Neural cell (in vitro differentiated cells): ENCODE data around the gene SCG5. TPM values are rescaled to one million over a fixed set of nuclear protein-coding genes. Genes with fewer than 3 reads are reported as not detected.

Source experiments
- H2AFZ ChIP-seq: fragments of 200-600, 300-800 bp; sonication (generic), shearing (Covaris generic); 2 replicates; pipeline ENCODE4 v1.6.0; 2014; ENCODE audit warnings: low read depth, mild to moderate bottlenecking, antibody characterized with exemption, low read length, moderate library complexity
- H3F3A ChIP-seq: fragments of 200-600 bp; shearing (Covaris generic); 2 replicates; pipeline ENCODE4 v1.6.1; 2016; ENCODE audit warnings: mild to moderate bottlenecking, moderate library complexity, mixed read lengths, antibody characterized with exemption, low read length; ENCODE audit not compliant: insufficient read depth, poor library complexity, severe bottlenecking
- H3K27ac ChIP-seq: fragments of 200-600, 300-800 bp; sonication (generic), shearing (Covaris generic); 2 replicates; pipeline ENCODE4 v1.5.1; 2014; ENCODE audit warnings: mild to moderate bottlenecking, low read length, moderate library complexity
- H3K27me3 ChIP-seq: fragments of 300-800, 200-600 bp; sonication (generic), shearing (Covaris generic); 2 replicates; pipeline ENCODE4 v1.6.0; 2014; ENCODE audit warnings: mild to moderate bottlenecking, low read depth, low read length, moderate library complexity; ENCODE audit not compliant: insufficient read depth
- H3K36me3 ChIP-seq: fragments of 300-800, 200-600 bp; sonication (generic), shearing (Covaris generic); 2 replicates; pipeline ENCODE4 v1.5.1; 2014; ENCODE audit warnings: mild to moderate bottlenecking, antibody characterized with exemption, low read length, moderate library complexity; ENCODE audit not compliant: insufficient read depth
- H3K4me2 ChIP-seq: fragments of 300-800, 200-600 bp; sonication (generic), shearing (Covaris generic); 2 replicates; pipeline ENCODE4 v1.6.0; 2014; ENCODE audit warnings: mild to moderate bottlenecking, low read length
- H3K4me3 ChIP-seq: fragments of 300-800, 200-600 bp; sonication (generic), shearing (Covaris generic); 2 replicates; pipeline ENCODE4 v1.5.1; 2014; ENCODE audit warnings: mild to moderate bottlenecking, low read length, moderate library complexity
- H3K79me2 ChIP-seq: fragments of 200-600 bp; shearing (Covaris generic); replicated peaks from 2 replicates; pipeline ENCODE4 v1.6.0; 2014; ENCODE audit warnings: mild to moderate bottlenecking, low read length, moderate library complexity; ENCODE audit not compliant: insufficient read depth
- H3K9ac ChIP-seq: fragments of 300-800, 200-600 bp; sonication (generic), shearing (Covaris generic); 2 replicates; pipeline ENCODE4 v1.6.1; 2016; ENCODE audit warnings: mild to moderate bottlenecking, low read length, mixed read lengths
- H3K9me2 ChIP-seq: fragments of 200-600 bp; shearing (Covaris generic); 2 replicates; pipeline ENCODE4 v1.6.1; 2016; ENCODE audit warnings: mild to moderate bottlenecking, low read length, mixed read lengths; ENCODE audit not compliant: insufficient read depth
- H3K9me3 ChIP-seq: fragments of 200-600, 300-800 bp; sonication (generic), shearing (Covaris generic); 2 replicates; pipeline ENCODE4 v1.6.1; 2016; ENCODE audit warnings: mild to moderate bottlenecking, mixed run types, low read length, moderate library complexity, mixed read lengths
- H4K20me1 ChIP-seq: fragments of 200-600 bp; shearing (Covaris generic); 2 replicates; pipeline ENCODE4 v1.6.1; 2016; ENCODE audit warnings: mild to moderate bottlenecking, mixed run types; ENCODE audit not compliant: insufficient read depth
- EP300 ChIP-seq: fragments of 450-650 bp; conservative IDR thresholded peaks from 2 replicates; pipeline ENCODE4 v1.6.1; 2014; ENCODE audit warnings: antibody characterized with exemption, mild to moderate bottlenecking, moderate library complexity; ENCODE audit not compliant: poor library complexity, severe bottlenecking
- EZH2 ChIP-seq: fragments of 200-600, 300-800 bp; shearing (Covaris generic), sonication (generic); IDR thresholded peaks from 2 replicates; pipeline ENCODE4 v1.6.1; 2014; ENCODE audit warnings: antibody characterized with exemption, low read length, borderline replicate concordance, mild to moderate bottlenecking; ENCODE audit not compliant: insufficient read depth, poor library complexity, severe bottlenecking
- MXI1 ChIP-seq: fragments of 450-650 bp; conservative IDR thresholded peaks from 2 replicates; pipeline ENCODE4 v1.6.1; 2014; ENCODE audit warnings: antibody characterized with exemption, mild to moderate bottlenecking; ENCODE audit not compliant: poor library complexity, severe bottlenecking
- POLR2AphosphoS5 ChIP-seq: IDR thresholded peaks from 2 replicates; pipeline ENCODE4 v1.6.1; 2012
- RAD21 ChIP-seq: fragments of 450-650 bp; conservative IDR thresholded peaks from 2 replicates; pipeline ENCODE4 v1.6.1; 2014; ENCODE audit warnings: antibody characterized with exemption, mild to moderate bottlenecking, moderate library complexity
- SMC3 ChIP-seq: fragments of 450-650 bp; conservative IDR thresholded peaks from 2 replicates; pipeline ENCODE4 v1.6.1; 2014; ENCODE audit warnings: antibody characterized with exemption, mild to moderate bottlenecking, moderate library complexity; ENCODE audit not compliant: poor library complexity
- TAF1 ChIP-seq: IDR thresholded peaks from 2 replicates; pipeline ENCODE4 v1.6.1; 2012; ENCODE audit warnings: low read depth
- polyA plus RNA-seq: library from polyadenylated mRNA; depleted of rRNA; stranded (reverse); fragments of >200 nt; gene quantifications from 2 replicates; pipeline ENCODE4 v1.2.3, GENCODE V29; 2014
- TF ChIP-seq, protein P1 (sequence below): IDR thresholded peaks from 2 replicates; pipeline ENCODE4 v1.6.1; 2012; ENCODE audit warnings: borderline replicate concordance

SCG5 gene
- polyA plus RNA-seq, 1 donor from 2014 or later, result 116 TPM

DNA sequence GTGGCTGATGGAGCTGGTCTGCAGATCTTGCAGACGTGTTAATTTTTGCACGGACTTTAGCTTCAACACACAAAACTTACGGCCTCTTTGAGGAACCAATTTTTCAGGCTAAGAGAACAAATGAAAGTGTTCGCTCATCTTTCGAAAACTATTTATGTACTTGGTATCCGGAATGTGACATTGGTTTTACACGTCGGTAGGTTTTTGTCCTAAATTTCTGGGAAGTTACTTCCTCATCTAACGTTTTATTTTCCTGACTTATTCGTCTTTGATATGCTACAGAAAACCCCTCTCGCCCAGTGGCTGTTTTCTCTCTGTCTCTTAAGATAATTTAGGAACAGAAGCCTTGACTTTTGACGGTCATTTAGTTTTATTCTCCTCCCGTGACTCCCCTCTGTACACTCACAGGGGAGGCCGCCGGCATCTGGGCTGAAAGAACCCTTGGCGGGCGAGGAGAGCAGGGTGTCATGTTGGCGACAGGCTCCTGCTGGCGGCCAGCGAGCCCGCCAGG lies 75.5 kb downstream of the SCG5 start:
- H3K4me3 ChIP-seq, result peak overlapping the region; percentile 68
- H2AFZ ChIP-seq, result no peak overlapping the region
- peak overlapping the region; percentile 42 for H3K9ac ChIP-seq
- H3F3A ChIP-seq, result no peaks in the 10 kb centered on the region
- no peaks in the 10 kb centered on the region for H3K36me3 ChIP-seq
- H3K79me2 ChIP-seq, result no peaks in the 10 kb centered on the region
- H3K9me3 ChIP-seq, result no peaks in the 10 kb centered on the region
- no peaks in the 10 kb centered on the region for H4K20me1 ChIP-seq
- H3K27me3 ChIP-seq, result peaks cover 81% of the 10 kb centered on the region
- H3K4me2 ChIP-seq, result no peak overlapping the region
- H3K9me2 ChIP-seq, result no peaks in the 10 kb centered on the region
- TF ChIP-seq TAF1 (no peak), POLR2AphosphoS5 (no peak), EZH2 (no peak)
- H3K27ac ChIP-seq, result no peak overlapping the region

DNA sequence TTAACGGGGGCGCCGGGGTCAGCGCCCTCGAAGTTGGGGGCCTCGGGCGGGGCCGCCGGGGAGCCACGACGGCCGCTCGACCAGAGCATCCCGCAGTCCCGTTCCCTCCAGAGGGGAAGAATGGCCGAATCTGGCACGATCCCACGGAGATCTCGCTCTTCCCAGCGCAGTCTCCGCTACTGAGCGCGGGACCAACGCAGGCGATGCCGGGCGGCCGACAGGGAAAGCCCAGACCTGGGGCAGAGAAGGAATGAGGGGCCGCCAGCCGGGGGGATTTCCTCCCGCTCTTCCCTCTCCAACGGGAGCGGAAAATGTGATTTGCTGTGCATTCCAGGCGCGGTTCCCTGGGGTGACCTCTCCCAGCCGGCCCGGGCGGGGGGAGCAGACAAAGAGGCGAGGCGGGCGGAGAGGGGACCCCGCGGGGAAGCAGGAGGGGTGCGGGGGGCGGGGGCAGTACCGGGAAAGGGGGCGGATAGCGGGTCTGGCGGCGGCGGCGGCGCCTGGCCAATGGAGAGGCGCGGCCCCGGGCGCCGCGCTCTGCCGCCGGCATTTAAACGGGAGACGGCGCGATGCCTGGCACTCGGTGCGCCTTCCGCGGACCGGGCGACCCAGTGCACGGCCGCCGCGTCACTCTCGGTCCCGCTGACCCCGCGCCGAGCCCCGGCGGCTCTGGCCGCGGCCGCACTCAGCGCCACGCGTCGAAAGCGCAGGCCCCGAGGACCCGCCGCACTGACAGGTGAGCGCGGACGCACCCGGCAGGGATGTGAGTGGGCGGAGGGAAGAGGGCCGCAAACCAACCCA lies 76.1 kb downstream of the SCG5 start, which contains the start of gene GREM1:
Gene GREM1, plus strand, starts transcription at position 579 of the 801 bp plus-strand sequence. CDS start 12,687 bp downstream, outside the sequence.
- Histone ChIP-seq H3K36me3 (no peaks in the 10 kb centered on the region), H2AFZ (no peak within 1 kb of the TSS), H3K9me3 (no peaks in the 10 kb centered on the region), H3K79me2 (no peaks in the 10 kb centered on the region), H4K20me1 (no peaks in the 10 kb centered on the region), H3K4me3 (peak within 1 kb of the TSS; percentile 68), H3K9me2 (no peaks in the 10 kb centered on the region), H3K9ac (peak within 1 kb of the TSS; percentile 42), H3K4me2 (peak within 1 kb of the TSS; percentile 30), H3F3A (no peaks in the 10 kb centered on the region), H3K27me3 (peaks cover 81% of the 10 kb centered on the region), H3K27ac (no peak within 1 kb of the TSS)
- TF ChIP-seq MXI1 (peak; percentile 82), SMC3 (no peak)

DNA sequence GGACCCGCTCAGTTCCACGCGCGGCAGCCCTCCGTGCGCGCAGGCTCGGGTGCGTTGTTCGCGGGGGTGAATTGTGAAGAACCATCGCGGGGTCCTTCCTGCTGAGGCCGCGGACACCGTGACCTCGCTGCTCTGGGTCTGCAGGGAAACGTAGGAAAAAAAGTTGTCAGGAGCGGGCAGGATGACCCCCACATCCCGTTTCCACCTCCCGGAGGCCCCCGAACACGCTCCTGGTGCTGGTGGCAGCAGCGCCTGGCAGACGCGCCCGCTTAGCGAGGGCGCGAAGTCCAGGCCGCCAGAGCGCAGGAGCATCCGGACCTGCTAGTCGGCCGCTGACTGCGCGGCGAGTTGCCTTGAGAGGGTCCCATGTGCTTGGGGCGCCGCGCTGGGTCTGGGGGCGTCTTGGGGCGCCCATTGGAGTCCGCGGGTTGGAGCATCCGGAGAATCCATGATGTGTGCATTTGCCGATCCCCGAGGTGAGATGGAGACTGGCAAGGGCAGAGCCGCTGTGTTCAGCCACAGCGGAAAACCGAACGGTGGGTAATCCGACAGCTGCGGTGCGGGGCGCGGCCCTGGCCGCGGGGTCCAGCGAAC lies 76.8 kb downstream of the SCG5 start:
- Histone ChIP-seq H3K9ac (peak overlapping the region; percentile 23), H4K20me1 (no peaks in the 10 kb centered on the region), H3K27ac (no peak overlapping the region), H2AFZ (no peak overlapping the region), H3F3A (no peaks in the 10 kb centered on the region), H3K9me2 (no peaks in the 10 kb centered on the region), H3K4me3 (peak overlapping the region; percentile 68), H3K4me2 (peak overlapping the region; percentile 30), H3K9me3 (no peaks in the 10 kb centered on the region), H3K36me3 (no peaks in the 10 kb centered on the region), H3K79me2 (no peaks in the 10 kb centered on the region), H3K27me3 (peaks cover 81% of the 10 kb centered on the region)
- TF ChIP-seq MXI1 (peak; percentile 31), EZH2 (peak; percentile 67), EP300 (no peak), SMC3 (no peak), POLR2AphosphoS5 (no peak), RAD21 (no peak)
- TF ChIP-seq, protein P1, sequence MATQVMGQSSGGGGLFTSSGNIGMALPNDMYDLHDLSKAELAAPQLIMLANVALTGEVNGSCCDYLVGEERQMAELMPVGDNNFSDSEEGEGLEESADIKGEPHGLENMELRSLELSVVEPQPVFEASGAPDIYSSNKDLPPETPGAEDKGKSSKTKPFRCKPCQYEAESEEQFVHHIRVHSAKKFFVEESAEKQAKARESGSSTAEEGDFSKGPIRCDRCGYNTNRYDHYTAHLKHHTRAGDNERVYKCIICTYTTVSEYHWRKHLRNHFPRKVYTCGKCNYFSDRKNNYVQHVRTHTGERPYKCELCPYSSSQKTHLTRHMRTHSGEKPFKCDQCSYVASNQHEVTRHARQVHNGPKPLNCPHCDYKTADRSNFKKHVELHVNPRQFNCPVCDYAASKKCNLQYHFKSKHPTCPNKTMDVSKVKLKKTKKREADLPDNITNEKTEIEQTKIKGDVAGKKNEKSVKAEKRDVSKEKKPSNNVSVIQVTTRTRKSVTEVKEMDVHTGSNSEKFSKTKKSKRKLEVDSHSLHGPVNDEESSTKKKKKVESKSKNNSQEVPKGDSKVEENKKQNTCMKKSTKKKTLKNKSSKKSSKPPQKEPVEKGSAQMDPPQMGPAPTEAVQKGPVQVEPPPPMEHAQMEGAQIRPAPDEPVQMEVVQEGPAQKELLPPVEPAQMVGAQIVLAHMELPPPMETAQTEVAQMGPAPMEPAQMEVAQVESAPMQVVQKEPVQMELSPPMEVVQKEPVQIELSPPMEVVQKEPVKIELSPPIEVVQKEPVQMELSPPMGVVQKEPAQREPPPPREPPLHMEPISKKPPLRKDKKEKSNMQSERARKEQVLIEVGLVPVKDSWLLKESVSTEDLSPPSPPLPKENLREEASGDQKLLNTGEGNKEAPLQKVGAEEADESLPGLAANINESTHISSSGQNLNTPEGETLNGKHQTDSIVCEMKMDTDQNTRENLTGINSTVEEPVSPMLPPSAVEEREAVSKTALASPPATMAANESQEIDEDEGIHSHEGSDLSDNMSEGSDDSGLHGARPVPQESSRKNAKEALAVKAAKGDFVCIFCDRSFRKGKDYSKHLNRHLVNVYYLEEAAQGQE, result no peak
